Renal pelvis (tissue), 12 donors: Measurements from ENCODE around the gene MAP3K7CL. TPM values are rescaled to one million over a fixed set of nuclear protein-coding genes. Genes with fewer than 3 reads are reported as not detected.

Source experiments
- DNase-seq: peaks from one replicate; pipeline ENCODE4 v3.0.0-alpha.2; 2013
- long read RNA-seq, 16 experiments: transcript quantifications; one replicate each; lab custom pipeline, GENCODE V29; 2026
- polyA plus RNA-seq, 3 donors: library from polyadenylated mRNA; unstranded; fragments of 120-200 nt; gene quantifications; one replicate each; pipeline ENCODE4 v1.2.1, GENCODE V29; 2013; ENCODE audit not compliant: insufficient read length in 3 of 3

MAP3K7CL gene, protein sequence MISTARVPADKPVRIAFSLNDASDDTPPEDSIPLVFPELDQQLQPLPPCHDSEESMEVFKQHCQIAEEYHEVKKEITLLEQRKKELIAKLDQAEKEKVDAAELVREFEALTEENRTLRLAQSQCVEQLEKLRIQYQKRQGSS
- polyA plus RNA-seq = 1 to 10 TPM; 5.5 to 7.0 (median 6.4) TPM
- long read RNA-seq, donor 1, partial matches to known transcripts = 0 of 1 reads
- long read RNA-seq, donor 1, other reads (novel, unspliced or antisense) = 0 of 1 reads
- long read RNA-seq, donor 2 = 0 reads
- long read RNA-seq, donor 3, partial matches to known transcripts = 0 of 1 reads
- long read RNA-seq, donor 3, other reads (novel, unspliced or antisense) = 0 of 1 reads
- long read RNA-seq, donor 4, partial matches to known transcripts = 0 of 1 reads
- long read RNA-seq, donor 4, other reads (novel, unspliced or antisense) = 0 of 1 reads
- long read RNA-seq, donor 5 = 0 reads
- long read RNA-seq, donor 6, partial matches to known transcripts = 0 of 1 reads
- long read RNA-seq, donor 6, other reads (novel, unspliced or antisense) = 0 of 1 reads
- long read RNA-seq, donor 7, partial matches to known transcripts = 0 of 4 reads
- long read RNA-seq, donor 7, other reads (novel, unspliced or antisense) = 0 of 4 reads
- long read RNA-seq, donor 8 = 0 reads
- long read RNA-seq, donor 9, partial matches to known transcripts = 407 of 502 reads
- long read RNA-seq, donor 9, other reads (novel, unspliced or antisense) = 94 of 502 reads
- long read RNA-seq, donor 10, partial matches to known transcripts = 0 of 2 reads
- long read RNA-seq, donor 10, other reads (novel, unspliced or antisense) = 0 of 2 reads
- long read RNA-seq, donor 11 = 0 reads
- long read RNA-seq, donor 12 = 0 reads
- long read RNA-seq, donor 13 = 0 reads
- long read RNA-seq, donor 14, partial matches to known transcripts = 0 of 1 reads
- long read RNA-seq, donor 14, other reads (novel, unspliced or antisense) = 0 of 1 reads
- long read RNA-seq, donor 15, partial matches to known transcripts = 0 of 1 reads
- long read RNA-seq, donor 15, other reads (novel, unspliced or antisense) = 0 of 1 reads
- long read RNA-seq, donor 16 = 0 reads

- no peak for DNase-seq
These were observed at the start of gene MAP3K7CL for GRCh38 chr21:29130270-29130969. Gene MAP3K7CL, plus strand, starts transcription at chr21:29130644. Its CDS starts 2,701 bp downstream, at chr21:29133345.

DNA sequence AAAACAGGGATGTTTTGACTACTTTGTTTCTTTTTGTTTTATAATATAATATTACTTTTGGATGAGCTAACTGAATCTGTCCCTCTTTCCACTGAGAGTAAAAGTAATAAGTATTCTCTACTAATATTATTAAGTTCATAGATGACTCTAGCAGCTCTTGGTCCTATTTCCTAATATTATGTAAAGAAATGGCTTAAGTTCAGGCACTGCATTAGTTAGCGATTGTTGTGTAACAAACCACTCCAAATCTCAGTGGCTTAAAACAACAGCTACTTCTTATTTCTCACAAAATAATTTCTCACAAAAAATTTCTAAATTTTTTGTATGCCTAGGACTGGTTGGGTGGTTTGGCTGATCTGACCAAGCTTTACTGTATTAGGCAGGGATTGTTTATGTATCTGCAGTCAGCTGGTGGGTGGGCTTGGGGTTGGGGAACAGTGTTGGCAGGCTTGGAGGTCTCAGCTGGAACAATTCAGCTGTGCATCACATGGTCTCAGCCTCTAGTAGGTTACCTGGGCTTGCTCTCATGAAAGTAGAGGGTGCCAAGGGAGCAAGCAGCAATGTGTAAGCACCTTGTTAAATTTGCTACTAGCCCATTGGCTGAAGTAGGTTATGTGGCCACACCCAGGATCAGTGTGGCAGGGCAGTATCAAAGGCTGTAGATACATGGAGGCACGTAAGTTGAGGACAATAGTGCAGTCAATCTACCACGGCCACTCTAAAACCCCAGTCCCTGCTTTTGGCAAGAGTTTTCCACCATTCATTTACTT is 48.2 kb upstream of the MAP3K7CL start:
- DNase-seq = no peak

- no peak for DNase-seq
These were observed 47.1 kb upstream of the MAP3K7CL start for GRCh38 chr21:29083306-29083705.

DNA sequence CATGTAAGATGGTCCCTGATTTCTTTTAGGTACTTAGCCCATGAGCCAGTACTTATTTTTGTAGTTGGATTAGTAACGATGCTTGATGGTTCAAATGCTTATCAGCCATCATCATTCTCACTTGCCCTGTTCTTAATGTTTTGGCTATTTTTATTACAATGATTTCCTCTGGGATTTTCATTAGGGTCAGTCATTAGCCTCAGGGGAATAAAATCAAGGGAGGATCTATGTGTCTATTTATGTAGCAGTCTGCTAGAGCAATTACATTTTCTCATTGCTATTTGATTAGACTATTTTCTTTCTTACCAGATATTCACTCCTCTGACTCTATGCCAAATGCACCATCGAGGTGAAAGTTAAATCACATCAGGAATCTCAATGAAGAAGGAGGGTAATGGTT is 46.1 kb upstream of the MAP3K7CL start:
- no peak for DNase-seq

- DNase-seq = no peak
These were observed 45.2 kb upstream of the MAP3K7CL start for GRCh38 chr21:29085106-29085752.

DNA sequence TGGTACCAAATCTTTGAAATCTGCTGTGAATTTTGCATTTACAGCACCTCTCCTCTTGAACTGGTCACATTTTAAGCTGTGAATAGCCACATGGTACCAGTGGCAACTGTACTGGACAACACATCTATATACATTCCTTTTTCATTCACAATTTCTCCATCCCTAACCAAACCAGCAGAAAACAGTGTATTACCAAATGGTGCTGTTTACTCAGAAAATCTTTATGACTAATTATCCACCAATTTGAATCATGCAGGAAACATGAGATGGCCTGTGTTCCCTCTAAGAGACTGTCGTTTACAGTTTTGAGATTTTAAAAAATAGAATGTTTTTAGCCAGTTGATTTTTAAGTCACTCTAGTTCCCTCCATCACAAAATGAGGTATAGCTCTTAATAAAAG is 39.4 kb upstream of the MAP3K7CL start:
- DNase-seq = no peak

GRCh38 chr21:29092102-29092959 is 38.1 kb upstream of the MAP3K7CL start:
- DNase-seq = no peak

DNA sequence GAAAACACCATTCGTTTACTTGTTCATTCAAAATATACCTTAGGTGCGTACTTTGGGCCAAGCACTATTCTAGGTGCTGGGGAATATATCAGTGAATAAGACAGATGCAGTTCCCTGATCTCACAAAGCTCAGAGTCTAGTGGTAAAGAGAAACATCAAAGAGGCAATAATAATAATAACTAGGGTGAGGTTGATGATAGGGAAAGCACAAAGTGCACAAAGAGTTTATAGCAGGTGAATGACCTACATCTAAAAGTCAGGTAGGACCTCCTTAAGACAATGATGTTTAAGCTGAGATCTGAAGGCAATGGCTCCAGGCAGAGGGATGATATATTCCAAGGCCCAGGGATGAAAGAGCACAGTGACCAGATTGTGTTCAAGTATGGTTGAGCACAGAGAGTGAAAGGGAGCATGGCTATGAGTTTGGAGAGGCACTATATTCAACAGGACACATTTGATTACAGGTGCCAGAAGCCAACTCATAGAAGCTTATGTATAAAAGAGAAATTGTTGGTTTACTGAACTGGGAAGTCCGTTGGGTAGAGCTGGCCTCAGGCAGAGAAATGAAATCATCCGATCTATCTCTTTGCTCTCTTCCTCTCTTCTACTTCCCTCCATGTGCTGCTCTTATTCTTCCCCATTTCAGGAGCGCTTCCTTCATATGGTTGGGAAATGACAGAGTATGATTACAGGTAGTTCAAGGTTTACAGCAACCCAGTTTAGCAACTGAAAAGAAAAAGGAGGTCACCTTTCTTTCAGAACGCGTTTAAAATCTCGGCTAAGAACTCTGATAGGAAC is 34.0 kb upstream of the MAP3K7CL start:
- DNase-seq = no peak

- no peak for DNase-seq
These were observed 32.3 kb upstream of the MAP3K7CL start for GRCh38 chr21:29098156-29098555.

DNA sequence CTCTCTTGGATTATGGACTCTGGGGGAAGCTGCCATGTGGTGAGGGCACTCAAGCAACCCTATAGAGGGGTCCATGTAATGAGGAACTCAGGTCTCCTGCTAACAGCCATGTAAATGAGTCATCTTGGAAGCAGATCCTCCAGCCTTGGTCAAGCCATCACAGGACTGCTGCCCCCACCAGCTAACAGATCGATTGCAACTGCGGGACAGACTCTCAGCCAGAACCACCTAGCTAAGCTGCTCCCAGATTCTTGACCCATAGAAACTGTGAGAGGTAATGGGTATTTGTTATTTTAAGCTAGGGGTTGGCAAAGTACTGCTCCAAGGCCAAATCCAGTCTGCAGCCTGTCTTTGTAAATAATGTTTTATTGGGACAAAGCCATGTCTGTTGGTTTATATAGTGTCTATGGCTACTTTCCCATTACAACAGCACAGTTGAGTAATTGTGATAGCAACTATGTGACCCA is 27.6 kb upstream of the MAP3K7CL start:
- DNase-seq = no peak

- no peak for DNase-seq
These were observed 26.2 kb upstream of the MAP3K7CL start for GRCh38 chr21:29104239-29104708.

- no peak for DNase-seq
These were observed 25.2 kb upstream of the MAP3K7CL start for GRCh38 chr21:29105218-29105617.

DNA sequence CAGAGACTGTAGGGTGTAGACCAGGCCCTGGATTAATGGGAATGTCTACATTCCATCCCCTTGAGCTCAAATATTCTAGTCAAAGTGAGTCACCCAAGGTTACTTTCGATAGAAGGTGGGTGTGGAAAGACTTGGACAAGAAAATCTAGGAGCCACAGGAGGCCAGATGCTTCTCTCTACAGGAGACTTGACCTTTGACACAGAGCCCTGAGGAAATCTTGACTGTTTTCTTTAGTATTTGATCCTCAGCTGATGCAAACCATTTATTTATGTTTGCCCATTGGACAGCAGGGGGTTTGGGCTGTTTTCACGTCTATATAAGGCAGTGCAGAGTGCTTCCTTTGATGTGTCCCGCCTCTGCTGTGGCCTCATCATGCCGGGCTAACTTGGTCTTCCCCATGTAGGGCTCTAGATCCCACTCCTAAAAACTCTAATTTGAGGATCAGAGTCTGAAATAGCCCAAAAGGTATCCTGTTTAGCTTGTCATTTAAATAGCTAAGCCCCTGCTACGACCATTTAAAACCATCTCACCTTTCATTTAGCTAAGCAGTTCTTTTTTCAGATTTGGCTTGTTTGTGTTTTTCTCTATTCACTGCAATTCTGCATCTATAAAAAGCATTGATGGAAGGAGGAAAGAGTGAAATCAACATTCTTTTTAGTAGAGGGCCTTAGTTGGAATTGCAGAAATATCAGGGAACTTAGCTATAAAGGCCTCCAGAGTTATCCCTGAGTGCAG is 15.5 kb upstream of the MAP3K7CL start:
- DNase-seq = no peak

DNA sequence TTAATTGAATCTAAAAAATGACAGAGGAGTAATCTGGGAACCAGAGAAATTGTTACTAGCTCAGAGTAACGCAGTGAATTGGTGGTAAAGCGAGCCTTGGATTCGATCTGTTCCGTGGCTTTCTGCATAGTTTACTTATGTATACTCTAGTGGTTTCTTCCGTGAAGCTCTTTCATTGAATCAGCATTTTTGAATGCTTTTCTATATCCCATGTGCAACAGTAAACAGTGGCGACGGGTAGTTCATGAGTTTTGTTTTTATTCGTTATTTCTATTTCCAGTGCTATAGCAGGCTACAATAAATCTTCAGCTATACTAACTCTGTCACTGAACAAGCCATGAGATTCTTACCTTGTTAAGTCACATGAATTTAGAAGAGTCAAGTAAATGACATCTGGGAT is 14.5 kb upstream of the MAP3K7CL start:
- DNase-seq = no peak

- no peak for DNase-seq
These were observed 13.0 kb upstream of the MAP3K7CL start for GRCh38 chr21:29117372-29117955.

- no peak for DNase-seq
These were observed 8.7 kb upstream of the MAP3K7CL start for GRCh38 chr21:29121759-29122158.

GRCh38 chr21:29124645-29125044 is 5.8 kb upstream of the MAP3K7CL start:
- no peak for DNase-seq
